ENCODE results near the gene ENO2. TPM values are rescaled to one million over a fixed set of nuclear protein-coding genes. Genes with fewer than 3 reads are reported as not detected.
A peak's percentile ranks its signal among the peaks of the same experiment; 100 is the strongest.

Gene ENO2
- total RNA-seq, 4 donors from 2014 or later: 13.0 to 25.3 (median 19.8) TPM

- Histone ChIP-seq H3K9me3 (no peaks in the 10 kb centered on the region), H3K36me3 (peaks cover 28 to 32% of the 10 kb centered on the region in 2 donors), H3K4me1 (peaks cover 47 to 54% of the 10 kb centered on the region in 2 donors), H3K4me3 (replicated peaks in 1 of 3) (no peak overlapping the region), H3K27ac (no peak overlapping the region), H3K27me3 (no peaks in the 10 kb centered on the region)
- 81 to 83% methylated on average over 4 of the region's 4 CpGs for WGBS, 2 donors
- DNase-seq: no peak
- intact Hi-C loops (cut with DNase I): loop anchor here (5.0 kb wide), 1 partner anchor 93 kb away; the partner anchor contains the start of gene SPSB2
- TF ChIP-seq CTCF (IDR thresholded peaks at IDR 0.05): no peak
- no peak for TF ChIP-seq POLR2A (IDR thresholded peaks at IDR 0.05)
Observed at GRCh38 chr12:6965714-6966113, 51.3 kb downstream of the ENO2 start.

GRCh38 chr12:6966351-6966750, 52.0 kb downstream of the ENO2 start:
- H3K36me3 ChIP-seq: peaks cover 28 to 32% of the 10 kb centered on the region in 2 donors
- no peak overlapping the region for H3K4me3 ChIP-seq (replicated peaks in 1 of 3)
- no peaks in the 10 kb centered on the region for H3K9me3 ChIP-seq
- peaks cover 45 to 49% of the 10 kb centered on the region in 2 donors for H3K4me1 ChIP-seq
- 85 to 89% methylated on average over 7 of the region's 7 CpGs for WGBS, 2 donors
- H3K27ac ChIP-seq: no peak overlapping the region
- intact Hi-C loops (cut with DNase I): loop anchor here (5.0 kb wide), 1 partner anchor 94 kb away; the partner anchor contains the start of gene SPSB2
- DNase-seq: no peak
- TF ChIP-seq POLR2A (IDR thresholded peaks at IDR 0.05): no peak
- no peak for TF ChIP-seq CTCF (IDR thresholded peaks at IDR 0.05)
- H3K27me3 ChIP-seq: no peaks in the 10 kb centered on the region

- no peak for TF ChIP-seq CTCF (IDR thresholded peaks at IDR 0.05)
- TF ChIP-seq POLR2A (IDR thresholded peaks at IDR 0.05): no peak
- Histone ChIP-seq H3K27me3 (no peaks in the 10 kb centered on the region), H3K4me1 (peaks cover 41 to 42% of the 10 kb centered on the region in 2 donors), H3K36me3 (peaks cover 28 to 32% of the 10 kb centered on the region in 2 donors), H3K27ac (no peak overlapping the region), H3K4me3 (replicated peaks in 1 of 3) (no peak overlapping the region), H3K9me3 (no peaks in the 10 kb centered on the region)
- intact Hi-C loops (cut with DNase I): loop anchor here (5.0 kb wide), 1 partner anchor 95 kb away; the partner anchor contains the start of gene SPSB2
- no peak for DNase-seq
- WGBS, 2 donors: 86 to 87% methylated on average over 9 of the region's 10 CpGs
Observed at GRCh38 chr12:6967651-6968100, 53.3 kb downstream of the ENO2 start.

GRCh38 chr12:6968426-6968825, 54.0 kb downstream of the ENO2 start:
- H3K9me3 ChIP-seq: no peaks in the 10 kb centered on the region
- intact Hi-C loops (cut with DNase I): loop anchor here (5.0 kb wide), 1 partner anchor 96 kb away; the partner anchor contains the start of gene SPSB2
- peaks cover 39 to 41% of the 10 kb centered on the region in 2 donors for H3K4me1 ChIP-seq
- H3K27ac ChIP-seq: no peak overlapping the region
- no peak for TF ChIP-seq POLR2A (IDR thresholded peaks at IDR 0.05)
- no peak for TF ChIP-seq CTCF (IDR thresholded peaks at IDR 0.05)
- H3K4me3 ChIP-seq (replicated peaks in 1 of 3): no peak overlapping the region
- DNase-seq: no peak
- H3K27me3 ChIP-seq: no peaks in the 10 kb centered on the region
- WGBS, 2 donors: 84 to 90% methylated on average over 7 to 9 of the region's 9 CpGs
- H3K36me3 ChIP-seq: peaks cover 28 to 32% of the 10 kb centered on the region in 2 donors

GRCh38 chr12:6970096-6970527, 55.7 kb downstream of the ENO2 start:
- 0 to 1% methylated on average over 6 to 8 of the region's 31 CpGs for WGBS, 2 donors
- Histone ChIP-seq H3K27me3 (no peaks in the 10 kb centered on the region), H3K4me3 (replicated peaks in 1 of 3) (peak overlapping the region; percentile 59 to 95 (median 89)), H3K9me3 (no peaks in the 10 kb centered on the region), H3K4me1 (peaks cover 28 to 31% of the 10 kb centered on the region in 2 donors), H3K36me3 (peaks cover 41 to 43% of the 10 kb centered on the region in 2 donors), H3K27ac (peak overlapping the region; percentile 45 to 74 (median 64))
- intact Hi-C loops (cut with DNase I): no loop called here
- no peak for TF ChIP-seq POLR2A (IDR thresholded peaks at IDR 0.05)
- TF ChIP-seq CTCF (IDR thresholded peaks at IDR 0.05): no peak
- DNase-seq: peak; percentile 39 to 42

Measured in thyroid gland (tissue), 4 donors.